HUDEP-2 (cell line): Measurements from ENCODE around the gene ETNPPL.
"Not testable (repeated sequence)": the region's sequence is repeated elsewhere in the genome, so short reads cannot be mapped to it uniquely, and the experiment has no call there.

Experiments
- DNase-seq, 76 experiments: peaks; one replicate each; lab custom pipeline; 2025; ENCODE audit not compliant: unreplicated experiment in 76 of 76; lab: John Stamatoyannopoulos, UW

ETNPPL gene

GRCh38 chr4:108763226-108763593 is 357 bp upstream of the ETNPPL start:
- DNase-seq = no peak

- DNase-seq = no peak
These were observed 4.4 kb downstream of the ETNPPL start for GRCh38 chr4:108758498-108758897.

GRCh38 chr4:108754327-108754726 is 8.5 kb downstream of the ETNPPL start:
- no peak for DNase-seq

GRCh38 chr4:108751321-108751720 is 11.5 kb downstream of the ETNPPL start:
- no peak for DNase-seq

GRCh38 chr4:108749119-108749518 is 13.7 kb downstream of the ETNPPL start:
- DNase-seq = no peak

GRCh38 chr4:108746511-108746910 is 16.3 kb downstream of the ETNPPL start:
- DNase-seq = no peak

- DNase-seq = no peak
These were observed 18.5 kb downstream of the ETNPPL start for GRCh38 chr4:108744307-108744706.

- no peak for DNase-seq
These were observed 20.1 kb downstream of the ETNPPL start for GRCh38 chr4:108742451-108743420.

GRCh38 chr4:108738003-108738706 is 24.7 kb downstream of the ETNPPL start:
- DNase-seq = no peak

- DNase-seq = no peak
These were observed 31.8 kb downstream of the ETNPPL start for GRCh38 chr4:108731006-108731405.

GRCh38 chr4:108730579-108730978 is 32.3 kb downstream of the ETNPPL start:
- no peak for DNase-seq

- DNase-seq = no peak
These were observed 33.1 kb downstream of the ETNPPL start for GRCh38 chr4:108729731-108730130.

GRCh38 chr4:108725457-108725856 is 37.4 kb downstream of the ETNPPL start:
- no peak for DNase-seq

GRCh38 chr4:108717386-108717785 is 45.5 kb downstream of the ETNPPL start:
- DNase-seq = no peak

GRCh38 chr4:108716340-108716739 is 46.5 kb downstream of the ETNPPL start:
- DNase-seq = no peak

GRCh38 chr4:108714880-108715279 is 48.0 kb downstream of the ETNPPL start:
- no peak for DNase-seq

- DNase-seq = not testable (repeated sequence)
These were observed 52.3 kb downstream of the ETNPPL start for GRCh38 chr4:108710578-108710977.

- DNase-seq = no peak
These were observed 53.1 kb downstream of the ETNPPL start for GRCh38 chr4:108709722-108710121.

GRCh38 chr4:108709234-108709633 is 53.6 kb downstream of the ETNPPL start:
- DNase-seq = no peak

GRCh38 chr4:108706289-108706688 is 56.6 kb downstream of the ETNPPL start:
- no peak for DNase-seq

- DNase-seq = peak in 5 of 76 experiments; percentile 0 to 30 (median 8)
These were observed 58.9 kb downstream of the ETNPPL start for GRCh38 chr4:108703966-108704365.

GRCh38 chr4:108703370-108703769 is 59.5 kb downstream of the ETNPPL start:
- no peak for DNase-seq
